ENCODE measurements around the gene SLFN12. TPM values are rescaled to one million over a fixed set of nuclear protein-coding genes. Genes with fewer than 3 reads are reported as not detected.
"Not testable (repeated sequence)": the region's sequence is repeated elsewhere in the genome, so short reads cannot be mapped to it uniquely, and the experiment has no call there.

The SLFN12 gene
- total RNA-seq: 1 to 10 TPM; 6.7 to 7.5 TPM

DNA sequence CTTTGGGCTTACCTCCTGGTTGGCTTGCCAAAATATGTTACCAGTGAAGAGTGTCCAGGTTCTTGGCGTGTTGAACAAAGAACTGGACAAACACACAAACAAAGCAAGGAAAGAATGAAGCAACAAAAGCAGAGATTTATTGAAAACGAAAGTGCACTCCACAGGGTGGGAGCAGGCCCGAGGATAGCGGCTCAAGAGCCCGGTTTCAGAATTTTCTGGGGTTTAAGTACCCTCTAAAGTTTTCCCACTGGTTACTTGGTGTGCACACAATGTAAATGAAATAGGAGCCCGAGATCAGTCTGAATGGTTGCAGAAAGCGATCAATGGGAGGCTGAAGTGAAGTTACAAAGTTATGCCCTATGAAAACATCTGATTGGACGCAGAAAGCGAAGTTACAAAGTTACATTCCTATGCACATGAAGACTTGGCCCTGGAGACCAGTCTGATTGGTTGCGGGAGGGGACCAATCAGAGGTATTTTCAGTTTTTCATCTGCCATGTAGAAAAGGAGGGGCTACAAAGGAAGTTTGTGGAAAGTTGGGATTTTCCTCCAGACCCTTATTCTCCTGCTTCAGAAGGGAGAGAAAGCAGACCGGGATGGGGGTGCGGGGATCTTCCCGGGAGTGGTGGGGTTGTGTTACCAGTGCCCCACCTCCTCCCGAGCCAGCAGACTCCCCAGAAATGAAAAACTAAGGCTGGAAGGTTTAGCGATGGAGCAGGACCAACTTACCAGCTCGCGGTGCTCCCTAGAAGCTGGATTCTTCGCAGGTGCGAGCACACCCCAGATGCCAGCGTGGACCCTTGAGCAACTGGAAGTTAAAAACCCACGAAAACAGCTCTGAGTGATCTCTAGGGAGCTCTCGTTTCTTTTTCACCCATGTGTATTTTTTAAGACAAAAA lies at the start of gene SLFN12:
Gene SLFN12 (minus strand): TSS at position 325 of the 899 bp plus-strand sequence. CDS start 9,472 bp downstream, outside the sequence.
- ChIA-PET CTCF (interaction anchor here (0.8 to 1.4 kb wide), 3 partner anchors 9 to 119 kb away, joined by 3 to 4 read pairs (median 3); no protein-coding TSS in a partner anchor), POLR2A (interaction anchor here (1.4 to 1.8 kb wide), 3 partner anchors 16 to 119 kb away, joined by 4 to 5 read pairs (median 5); partner anchors contain the start of genes SLFN11 and SLFN13)

DNA sequence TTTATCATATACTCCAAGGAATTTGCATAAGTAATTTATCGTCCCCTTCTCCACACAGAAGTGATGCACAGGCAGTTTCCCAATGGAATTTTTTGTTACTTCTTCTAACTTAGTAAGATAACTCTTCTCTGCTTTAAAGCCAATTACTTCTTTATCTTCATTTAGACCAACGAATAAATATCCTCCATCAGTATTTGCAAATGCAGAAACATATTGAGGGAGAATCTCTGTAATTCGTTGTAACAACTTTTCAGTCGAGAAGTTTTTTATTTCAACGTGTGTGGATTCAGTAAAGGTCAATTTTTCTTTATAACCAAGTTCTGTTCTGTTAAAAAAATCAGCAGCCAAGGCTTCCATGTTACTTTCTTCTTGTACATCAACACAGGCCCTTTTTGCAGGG lies 47.0 kb upstream of the SLFN12 start:
- POLR2A ChIA-PET: no interaction called here

DNA sequence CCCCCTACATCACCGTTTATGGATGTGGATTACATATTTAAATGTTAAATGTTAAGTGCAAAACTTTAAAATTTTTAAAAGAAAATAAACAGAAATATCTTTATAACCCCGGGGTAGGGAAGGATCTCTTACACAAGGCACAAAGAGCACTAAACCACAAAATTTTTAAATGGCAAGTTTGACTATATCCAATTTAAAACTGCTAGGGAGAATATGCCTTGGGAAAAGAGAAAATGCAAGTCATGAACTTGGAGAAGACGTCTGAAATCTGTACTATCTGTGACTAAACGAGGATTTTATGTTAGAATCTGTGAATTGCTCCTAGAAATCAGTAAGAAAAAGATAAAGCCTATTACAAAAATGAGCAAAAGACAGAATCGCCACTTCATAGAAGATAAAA lies 44.9 kb upstream of the SLFN12 start:
- ChIA-PET CTCF (no interaction called here), POLR2A (no interaction called here)

More for the DNA sequence above, 47.0 kb upstream of the SLFN12 start:
- CTCF ChIA-PET: no interaction called here

DNA sequence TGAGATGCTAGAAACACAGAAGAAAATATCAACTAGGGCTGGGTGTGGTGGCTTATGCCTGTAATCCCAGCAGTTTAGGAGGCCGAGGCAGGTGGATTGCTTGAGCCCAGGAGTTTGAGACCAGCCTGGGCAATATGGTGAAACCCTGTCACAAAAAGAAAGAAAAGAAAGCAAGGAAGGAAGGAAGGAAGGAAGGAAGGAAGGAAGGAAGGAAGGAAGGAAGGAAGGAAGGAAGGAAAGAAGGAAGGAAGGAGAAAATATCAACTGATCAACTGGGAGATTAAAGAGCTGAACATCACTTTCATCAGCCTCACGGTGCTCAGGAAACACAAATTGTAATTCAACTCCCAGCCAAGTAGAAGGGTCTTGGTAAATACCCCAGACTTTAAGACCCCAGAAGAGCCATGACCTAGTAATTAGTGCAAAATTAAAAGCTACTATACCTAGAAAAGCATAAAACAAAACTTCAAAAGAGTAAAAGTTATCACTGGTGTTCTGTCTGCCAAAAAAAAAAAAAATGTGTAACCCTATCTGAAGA lies 44.1 kb upstream of the SLFN12 start:
- ChIA-PET CTCF (no interaction called here), POLR2A (no interaction called here)

DNA sequence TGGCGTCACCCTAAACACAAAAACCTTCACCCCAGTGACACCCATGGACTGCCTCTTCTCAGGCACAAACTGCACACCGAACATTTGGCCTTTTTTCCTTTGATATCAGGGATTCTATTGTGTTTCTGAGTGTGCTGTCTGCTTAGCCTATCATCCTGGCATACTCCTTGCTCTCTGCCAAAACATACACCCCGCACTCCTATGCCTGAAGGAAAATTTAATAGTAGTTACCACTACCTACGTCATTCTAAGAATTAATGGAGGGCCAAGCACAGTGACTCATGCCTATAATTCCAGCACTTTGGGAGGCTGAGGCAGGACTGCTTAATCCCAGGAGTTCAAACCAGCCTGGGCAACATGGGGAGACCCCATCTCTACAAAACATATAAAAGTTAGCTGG lies 36.2 kb upstream of the SLFN12 start:
- POLR2A ChIA-PET: no interaction called here
- CTCF ChIA-PET: no interaction called here

DNA sequence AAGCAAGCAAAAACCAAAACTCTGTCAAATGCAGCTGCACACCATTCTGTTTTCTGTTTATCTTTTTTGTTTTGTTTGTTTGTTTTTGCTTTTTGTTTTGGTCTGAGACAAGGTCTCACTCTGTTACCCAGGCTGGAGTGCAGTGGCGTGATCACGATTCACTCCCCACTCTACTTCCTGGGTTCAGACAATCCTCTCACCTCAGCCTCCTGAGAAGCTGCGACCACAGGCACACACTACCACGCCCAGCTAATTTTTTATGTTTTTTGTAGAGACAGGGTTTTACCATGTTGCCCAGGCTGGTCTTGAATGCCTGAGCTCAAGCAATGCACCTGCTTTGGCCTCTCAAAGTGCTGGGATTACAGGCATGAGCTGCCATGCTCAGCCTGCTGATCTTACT lies 35.5 kb upstream of the SLFN12 start:
- CTCF ChIA-PET: no interaction called here

DNA sequence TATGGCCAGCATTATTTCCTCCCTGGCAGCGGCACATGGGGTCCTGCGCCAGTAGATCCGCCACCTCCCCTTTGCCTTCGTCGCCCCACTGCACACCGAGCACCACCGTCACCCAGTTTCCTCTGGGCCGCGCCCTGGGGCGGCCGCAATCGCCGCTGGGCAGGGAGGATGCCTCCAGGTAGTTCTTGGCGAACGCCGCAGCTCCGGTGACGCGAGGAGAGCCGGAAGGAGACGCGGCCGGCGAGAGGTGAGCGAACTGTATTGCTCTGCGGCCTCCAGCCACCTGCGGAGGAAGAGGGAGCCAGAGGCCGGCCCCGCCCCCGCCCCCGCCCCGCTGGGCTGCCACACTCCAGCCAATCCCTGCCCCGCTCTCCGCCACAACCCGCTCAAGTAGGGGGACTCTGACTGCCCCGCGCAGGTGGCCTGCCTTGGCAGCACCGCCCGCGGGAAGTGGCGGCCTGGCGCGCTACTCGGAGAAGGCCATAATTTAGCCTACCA lies 28.1 kb upstream of the SLFN12 start:
- ChIA-PET CTCF (interaction anchor here (1.5 to 1.6 kb wide), 2 partner anchors 27 to 79 kb away, joined by 3 to 5 read pairs; no protein-coding TSS in a partner anchor), POLR2A (no interaction called here)

More for the DNA sequence above, 35.5 kb upstream of the SLFN12 start:
- POLR2A ChIA-PET: no interaction called here

DNA sequence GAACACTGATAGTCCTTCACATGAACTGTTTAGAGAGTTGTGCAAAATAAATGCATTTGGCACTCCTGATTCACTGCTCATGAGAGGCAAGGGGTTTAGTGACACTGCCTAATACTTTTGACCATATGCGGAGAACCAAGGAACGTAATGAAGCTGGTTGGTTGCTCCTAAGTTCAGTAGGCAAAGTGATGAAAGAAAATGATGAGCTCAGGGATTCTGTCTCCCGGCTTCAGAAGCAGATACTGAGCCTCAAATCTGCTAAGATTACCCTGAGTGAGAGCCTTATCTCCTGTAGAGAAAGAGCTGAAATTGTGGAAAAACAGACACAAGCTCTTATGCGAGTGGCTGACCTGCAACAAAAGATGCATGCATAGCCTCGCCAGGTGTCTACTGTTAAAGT lies 21.7 kb upstream of the SLFN12 start:
- CTCF ChIA-PET, POLR2A ChIA-PET: not testable (repeated sequence)

DNA sequence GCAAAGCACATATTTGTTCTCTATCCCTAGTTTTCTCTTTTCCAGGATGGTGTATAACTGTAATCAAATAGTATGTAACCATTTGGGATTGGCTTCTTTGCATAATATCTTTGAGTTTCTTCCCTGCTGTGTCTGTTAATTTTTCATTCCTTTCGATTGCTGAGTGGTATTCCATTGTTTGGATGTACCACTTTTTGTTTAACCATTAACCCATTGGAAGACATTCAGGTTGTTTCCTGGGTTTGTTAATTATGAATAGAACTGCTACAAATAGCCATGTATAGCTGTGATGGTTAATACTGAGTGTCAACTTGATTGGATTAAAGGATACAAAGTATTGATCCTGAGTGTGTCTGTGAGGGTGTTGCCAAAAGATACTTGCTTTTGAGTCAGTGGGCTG lies 20.9 kb upstream of the SLFN12 start:
- ChIA-PET CTCF (no interaction called here), POLR2A (no interaction called here)

DNA sequence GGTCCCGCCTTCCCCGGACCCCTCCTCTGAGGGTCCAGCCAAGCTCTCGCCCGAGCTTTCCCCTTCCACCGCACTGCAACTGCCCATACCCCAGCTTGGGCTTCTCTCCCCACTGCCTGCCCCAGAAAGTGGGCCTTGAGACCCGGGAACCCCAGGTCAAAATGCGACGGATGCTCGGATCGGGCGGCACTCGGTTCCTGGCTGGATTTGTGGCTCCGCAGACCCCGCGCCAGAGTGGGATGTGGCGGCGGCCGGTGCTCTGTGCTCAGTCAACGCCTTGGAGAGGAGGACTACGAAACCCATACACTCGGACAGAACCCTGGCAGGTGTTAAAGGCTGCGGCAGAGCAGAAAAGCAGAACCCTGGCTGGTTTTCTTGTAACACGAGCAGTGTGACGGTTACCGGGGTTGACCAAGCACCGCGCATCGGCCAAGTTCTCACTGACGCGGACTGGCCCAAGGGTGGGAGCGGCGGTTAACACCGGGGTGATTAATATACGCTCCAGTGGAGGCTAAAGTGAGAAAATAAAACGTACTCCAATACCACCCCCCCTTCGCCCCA lies 17.2 kb upstream of the SLFN12 start:
- ChIA-PET CTCF (interaction anchor here (0.7 kb wide), 1 partner anchor 80 kb away, joined by 5 read pairs; no protein-coding TSS in a partner anchor), POLR2A (interaction anchor here (2.1 kb wide), 1 partner anchor 76 kb away, joined by 13 read pairs; the partner anchor contains the start of gene SLFN11)

DNA sequence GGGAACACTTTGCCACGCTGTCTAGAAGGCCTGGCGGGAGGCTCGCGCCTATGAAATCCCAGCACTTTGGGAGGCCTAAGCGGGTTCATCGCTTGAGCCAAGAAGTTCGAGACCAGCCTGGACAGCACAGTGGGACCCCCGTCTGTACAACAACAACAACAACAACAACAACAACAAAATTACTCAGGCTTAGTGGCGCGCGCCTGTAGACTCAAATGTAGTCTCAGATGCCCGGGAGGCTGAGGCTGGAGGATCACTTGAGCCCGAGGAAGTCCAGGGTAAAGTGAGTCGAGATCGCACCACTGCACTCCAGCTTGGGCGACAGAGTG lies 16.6 kb upstream of the SLFN12 start:
- POLR2A ChIA-PET: interaction anchor here (0.8 to 2.1 kb wide), 4 partner anchors 39 to 129 kb away, joined by 3 to 13 read pairs (median 4); partner anchors contain the start of genes PEX12 and SLFN11

DNA sequence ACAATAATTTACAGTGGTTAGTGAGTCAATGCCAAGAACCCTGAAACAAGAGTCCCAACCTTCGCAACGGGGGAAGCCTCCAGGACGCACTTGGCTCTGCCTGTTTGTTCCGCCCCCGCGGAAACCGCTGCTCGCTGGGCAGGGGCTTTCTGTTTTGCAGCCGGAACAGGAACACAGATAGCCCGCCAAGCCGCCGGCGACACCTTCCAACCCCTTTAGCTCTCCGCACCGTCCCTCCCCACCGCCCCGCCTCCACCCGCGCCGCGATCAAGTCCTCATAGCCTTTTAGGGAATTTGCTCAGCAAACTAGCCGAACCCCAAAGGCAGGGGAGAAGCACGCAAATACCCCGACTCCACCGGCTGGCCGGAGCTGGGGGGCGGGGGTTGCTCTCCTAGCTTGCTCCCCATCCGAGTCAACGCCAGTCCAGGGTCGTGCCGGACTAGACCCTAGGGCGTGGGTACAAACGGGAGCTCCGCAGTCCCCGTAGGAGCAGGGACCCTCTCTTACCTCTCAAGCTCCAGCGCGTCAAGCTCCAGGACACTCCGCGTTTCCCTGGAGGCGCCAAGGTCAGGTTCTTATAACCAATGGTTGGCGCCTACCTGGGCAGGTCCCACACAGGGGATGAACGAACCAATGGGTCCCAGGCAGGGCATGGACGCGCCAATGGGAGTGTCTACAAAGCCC lies 16.1 kb upstream of the SLFN12 start, which contains the start of gene SLFN13:
Gene SLFN13 (minus strand): TSS at position 553 of the 685 bp plus-strand sequence. CDS start 3,086 bp downstream, outside the sequence.
- ChIA-PET POLR2A (interaction anchor here (0.8 to 2.1 kb wide), 6 partner anchors 15 to 130 kb away, joined by 3 to 13 read pairs (median 4); partner anchors contain the start of genes PEX12 and SLFN11), CTCF (interaction anchor here (0.7 to 1.9 kb wide), 4 partner anchors 15 to 91 kb away, joined by 3 to 6 read pairs (median 3); no protein-coding TSS in a partner anchor)

More for the DNA sequence above, 16.6 kb upstream of the SLFN12 start:
- CTCF ChIA-PET: interaction anchor here (0.7 to 0.9 kb wide), 2 partner anchors 59 to 91 kb away, joined by 3 read pairs; no protein-coding TSS in a partner anchor

DNA sequence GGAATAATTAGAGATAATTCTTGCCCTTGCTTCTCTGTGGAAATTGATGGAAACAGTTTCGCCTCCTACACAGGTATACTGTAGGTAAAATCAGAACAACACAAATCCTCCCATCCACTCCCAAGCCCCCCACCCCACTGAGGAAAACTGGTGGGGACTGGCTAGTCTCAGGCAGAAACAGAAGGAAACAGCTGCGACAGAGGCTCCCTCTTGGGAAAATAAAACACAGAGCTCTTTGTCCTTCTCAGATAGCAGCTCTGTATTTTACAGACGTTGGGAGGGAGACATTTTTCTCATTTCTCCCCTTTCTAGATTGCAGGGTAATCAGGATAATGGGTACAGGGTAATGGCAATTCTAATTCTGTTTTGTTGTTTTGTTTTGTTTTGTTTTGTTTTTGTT lies 15.2 kb upstream of the SLFN12 start:
- ChIA-PET CTCF (interaction anchor here (0.6 to 1.9 kb wide), 3 partner anchors 14 to 28 kb away, joined by 3 to 6 read pairs (median 3); no protein-coding TSS in a partner anchor), POLR2A (interaction anchor here (1.2 to 2.1 kb wide), 4 partner anchors 14 to 74 kb away, joined by 4 to 13 read pairs (median 4); partner anchors contain the start of gene SLFN11)

DNA sequence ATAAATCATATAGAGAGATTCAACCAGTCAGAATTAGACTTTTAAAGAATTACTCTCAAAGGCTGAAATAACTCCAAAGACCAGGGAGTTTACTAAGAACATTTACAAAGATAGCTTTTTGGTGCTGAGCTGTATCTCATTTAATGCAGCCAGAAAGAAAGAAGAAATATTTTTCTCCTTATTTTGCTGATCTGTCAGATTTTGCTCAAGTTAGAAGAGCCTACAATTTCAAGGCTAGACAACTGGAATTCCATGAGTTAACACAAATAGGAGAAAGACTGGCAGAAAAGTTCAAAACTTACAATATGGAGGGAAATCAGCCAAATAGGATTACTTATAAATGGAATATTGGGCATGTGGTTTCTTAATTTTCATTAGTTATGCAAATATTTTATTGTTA lies 6.1 kb upstream of the SLFN12 start:
- POLR2A ChIA-PET: no interaction called here
- CTCF ChIA-PET: no interaction called here

DNA sequence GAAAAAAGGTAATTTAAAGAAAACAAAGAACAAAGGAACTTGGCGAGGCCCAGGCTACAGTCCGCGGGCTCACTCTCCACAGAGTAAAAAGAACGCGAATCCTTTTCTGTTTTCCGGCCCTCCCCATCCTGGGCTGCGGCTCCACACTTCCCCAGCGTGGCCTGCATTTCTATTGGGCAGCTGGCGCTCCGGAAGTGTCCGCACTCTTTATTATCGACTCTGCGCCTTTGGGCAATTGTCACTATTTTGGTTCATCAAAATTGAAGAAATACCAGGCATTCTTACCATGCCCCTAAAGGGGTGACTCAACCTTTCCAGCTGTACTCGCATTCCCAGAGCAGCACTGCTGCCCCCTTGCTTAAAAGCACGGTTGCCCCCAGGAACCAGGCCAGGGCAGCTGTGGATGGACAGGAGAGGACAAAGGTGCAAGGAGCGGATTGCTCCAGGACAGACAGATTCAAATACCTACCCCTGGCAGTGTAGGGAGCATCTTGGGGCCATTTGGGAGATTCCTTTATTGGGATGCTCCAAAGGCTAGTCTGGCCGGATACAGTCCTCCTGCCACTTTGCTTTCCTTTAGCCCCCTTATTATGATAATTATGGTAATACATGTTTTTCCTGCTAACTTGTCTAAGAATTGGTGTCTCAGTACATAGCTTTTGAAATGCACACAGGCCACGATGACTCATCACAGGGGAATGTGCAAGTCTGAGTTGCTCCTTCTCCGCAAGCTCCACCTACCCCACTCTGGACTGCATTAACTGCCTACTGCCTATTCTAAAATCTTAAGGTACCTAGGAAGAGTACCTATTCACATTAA lies 985 bp upstream of the SLFN12 start:
- CTCF ChIA-PET: interaction anchor here (0.8 to 1.4 kb wide), 5 partner anchors 8 to 120 kb away, joined by 3 to 6 read pairs (median 3); partner anchors contain the start of gene SLFN13
- POLR2A ChIA-PET: interaction anchor here (1.3 to 1.8 kb wide), 4 partner anchors 15 to 120 kb away, joined by 3 to 5 read pairs (median 4); partner anchors contain the start of genes SLFN11 and SLFN13

DNA sequence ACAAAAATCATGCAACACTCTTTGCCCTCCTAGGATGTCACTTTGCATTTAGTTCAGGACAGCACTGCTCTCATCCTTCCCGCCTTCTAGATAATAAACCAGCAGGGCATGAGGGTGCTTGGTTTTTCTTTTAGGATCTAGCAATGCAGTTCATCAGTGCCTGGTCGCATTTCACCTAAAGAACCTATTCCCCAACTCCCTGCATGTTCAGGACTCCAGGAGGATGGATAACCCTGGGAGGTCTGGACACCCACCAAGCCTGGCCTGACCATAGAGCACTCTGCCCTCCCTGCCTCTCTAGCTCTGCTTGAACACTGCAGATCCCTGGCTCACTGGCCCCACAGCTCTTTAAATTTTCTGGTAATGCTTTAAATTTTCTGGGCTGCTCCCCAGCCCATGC lies 2.6 kb downstream of the SLFN12 start:
- ChIA-PET POLR2A (interaction anchor here (0.6 kb wide), 1 partner anchor 62 kb away, joined by 3 read pairs; no protein-coding TSS in a partner anchor), CTCF (interaction anchor here (0.7 to 0.9 kb wide), 2 partner anchors 58 to 82 kb away, joined by 3 read pairs; no protein-coding TSS in a partner anchor)

DNA sequence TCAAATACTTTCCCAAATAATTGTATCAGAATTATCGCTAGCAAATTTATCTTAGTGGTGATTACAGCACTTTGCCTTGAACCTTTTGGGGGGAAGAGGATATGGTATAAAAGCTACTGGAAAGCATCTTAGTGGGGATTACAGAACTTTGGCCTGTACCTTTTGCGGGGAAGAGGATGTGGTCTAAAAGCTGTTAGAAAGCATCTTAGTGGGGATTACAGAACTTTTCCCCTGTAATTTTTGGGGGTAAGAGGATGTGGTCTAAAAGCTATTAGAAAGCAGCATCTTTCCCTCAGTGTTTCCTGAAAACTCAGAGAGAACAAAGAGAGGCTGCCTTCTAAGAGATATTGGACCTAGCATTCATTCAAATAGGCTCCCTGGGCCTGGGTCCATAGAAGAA lies 4.1 kb downstream of the SLFN12 start:
- ChIA-PET CTCF (no interaction called here), POLR2A (no interaction called here)

DNA sequence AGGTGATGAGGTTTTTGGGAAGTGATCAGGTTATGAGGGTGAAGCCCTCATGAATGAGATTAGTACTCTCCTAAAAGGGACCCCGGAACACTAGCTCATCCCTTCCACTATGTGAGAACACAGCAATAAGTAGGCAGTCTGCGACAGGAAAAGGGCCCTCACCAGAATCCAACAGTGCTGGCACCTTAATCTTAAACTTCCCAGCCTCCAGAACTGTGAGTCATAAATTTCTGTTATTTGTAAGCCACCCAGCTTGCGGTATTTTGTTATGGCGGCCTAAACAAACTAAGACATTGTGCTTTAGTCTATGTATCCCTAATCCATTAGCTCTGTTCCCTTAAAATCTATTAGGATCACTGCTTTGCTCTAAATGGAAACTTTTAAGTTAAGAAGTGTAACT lies 8.5 kb downstream of the SLFN12 start:
- ChIA-PET CTCF (interaction anchor here (1.2 kb wide), 1 partner anchor 9 kb away, joined by 3 read pairs; the partner anchor contains the start of gene SLFN12), POLR2A (no interaction called here)

Measured in activated CD8-positive, alpha-beta memory T cell treated with anti-CD3 and anti-CD28 coated beads for 36 hours (primary cell).